Measurements from ENCODE around the gene ZNF469. TPM values are rescaled to one million over a fixed set of nuclear protein-coding genes. Genes with fewer than 3 reads are reported as not detected.

The ZNF469 gene
- total RNA-seq, 4 donors from 2014 or later: 0.24 to 0.55 (median 0.41) TPM

DNA sequence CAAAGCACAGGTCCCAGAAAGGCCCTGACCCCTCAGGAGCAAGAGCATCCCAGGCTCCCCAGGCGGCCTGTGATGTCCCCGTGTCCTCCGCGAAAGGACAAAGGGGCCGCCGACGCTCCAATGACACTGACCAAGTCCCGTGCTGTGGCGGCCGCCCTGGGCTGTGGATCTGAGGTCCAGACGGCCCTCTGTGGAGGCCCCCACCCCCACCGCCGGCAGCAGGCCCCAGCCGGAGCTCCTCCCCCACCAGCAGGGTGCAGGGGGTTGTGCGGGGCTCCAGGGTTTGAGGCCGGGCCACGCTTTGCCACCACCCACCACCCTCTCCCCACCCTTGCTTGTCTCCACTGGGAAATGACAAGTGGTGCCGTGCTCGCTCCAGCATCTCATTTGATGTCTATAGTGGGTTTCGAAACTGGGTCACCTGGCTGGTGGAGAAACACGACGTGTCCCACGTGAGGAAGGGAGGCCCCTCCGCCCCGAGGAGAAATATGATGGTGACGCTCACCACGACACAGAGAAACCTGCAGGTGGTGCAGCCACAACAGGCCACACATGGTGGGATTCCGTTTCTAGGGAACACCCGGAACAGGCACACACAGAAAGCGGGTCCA, 31.2 kb upstream of the ZNF469 start:
- no peak for DNase-seq (ENCODE audit: low spot score in 2 of 2)
- Histone ChIP-seq H3K4me3 (no peak overlapping the region), H3K27ac (no peak overlapping the region), H3K4me1 (no peaks in the 10 kb centered on the region), H3K9me3 (no peaks in the 10 kb centered on the region), H3K36me3 (no peaks in the 10 kb centered on the region), H3K27me3 (no peaks in the 10 kb centered on the region)
- 93% methylated on average over 20 of the region's 30 CpGs for WGBS
- TF ChIP-seq POLR2A (IDR thresholded peaks at IDR 0.05): no peak
- TF ChIP-seq, protein P1, sequence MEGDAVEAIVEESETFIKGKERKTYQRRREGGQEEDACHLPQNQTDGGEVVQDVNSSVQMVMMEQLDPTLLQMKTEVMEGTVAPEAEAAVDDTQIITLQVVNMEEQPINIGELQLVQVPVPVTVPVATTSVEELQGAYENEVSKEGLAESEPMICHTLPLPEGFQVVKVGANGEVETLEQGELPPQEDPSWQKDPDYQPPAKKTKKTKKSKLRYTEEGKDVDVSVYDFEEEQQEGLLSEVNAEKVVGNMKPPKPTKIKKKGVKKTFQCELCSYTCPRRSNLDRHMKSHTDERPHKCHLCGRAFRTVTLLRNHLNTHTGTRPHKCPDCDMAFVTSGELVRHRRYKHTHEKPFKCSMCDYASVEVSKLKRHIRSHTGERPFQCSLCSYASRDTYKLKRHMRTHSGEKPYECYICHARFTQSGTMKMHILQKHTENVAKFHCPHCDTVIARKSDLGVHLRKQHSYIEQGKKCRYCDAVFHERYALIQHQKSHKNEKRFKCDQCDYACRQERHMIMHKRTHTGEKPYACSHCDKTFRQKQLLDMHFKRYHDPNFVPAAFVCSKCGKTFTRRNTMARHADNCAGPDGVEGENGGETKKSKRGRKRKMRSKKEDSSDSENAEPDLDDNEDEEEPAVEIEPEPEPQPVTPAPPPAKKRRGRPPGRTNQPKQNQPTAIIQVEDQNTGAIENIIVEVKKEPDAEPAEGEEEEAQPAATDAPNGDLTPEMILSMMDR (IDR thresholded peaks at IDR 0.05): no peak
- no peak for TF ChIP-seq POLR2AphosphoS5 (IDR thresholded peaks at IDR 0.05)
- no peak for TF ChIP-seq EP300 (IDR thresholded peaks at IDR 0.05)

DNA sequence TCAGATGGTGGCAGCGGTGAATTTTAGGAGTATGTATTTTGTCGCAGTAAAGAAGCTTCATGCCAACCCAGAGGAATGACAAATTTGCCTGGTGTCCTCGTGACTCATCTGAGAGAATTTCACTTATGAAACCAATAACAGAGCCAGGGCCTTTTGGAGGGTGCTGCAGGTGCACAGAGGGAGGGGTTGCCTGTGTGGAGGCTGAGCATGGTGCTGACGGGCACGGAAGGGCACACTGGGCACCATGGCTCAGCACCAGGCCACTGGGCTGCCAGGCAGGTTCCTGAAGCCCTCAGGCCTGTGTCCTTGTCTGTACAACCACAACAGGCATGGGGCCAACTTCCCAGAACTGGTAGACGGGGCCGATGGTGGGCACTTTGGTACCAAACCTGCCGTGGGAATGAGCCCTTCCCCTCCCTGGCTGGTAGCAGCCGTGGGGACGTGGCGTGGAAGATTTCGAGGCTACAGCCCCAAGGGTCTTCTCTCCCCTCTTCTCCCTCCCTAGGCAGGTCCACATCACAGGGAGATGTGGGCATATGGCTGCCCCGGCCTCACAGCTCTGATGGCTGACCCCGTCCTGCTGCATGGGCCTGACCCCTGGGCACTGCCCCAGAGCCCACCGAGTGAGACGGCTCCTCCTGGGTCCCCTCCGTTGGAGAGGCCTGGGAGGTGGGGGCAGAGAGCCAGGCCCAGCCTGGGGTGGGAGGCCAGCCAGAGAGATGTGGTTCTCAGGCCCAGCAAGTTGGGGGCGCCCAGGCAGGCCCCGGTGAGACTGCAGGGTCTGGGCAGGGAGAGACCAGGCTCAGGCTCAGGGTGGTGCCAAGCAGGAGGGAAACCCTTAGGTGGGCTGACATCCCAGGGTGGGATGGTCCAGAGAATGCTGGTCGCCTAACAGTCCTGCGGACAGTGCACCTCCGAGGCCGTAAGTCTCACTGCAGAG, 30.2 kb upstream of the ZNF469 start:
- TF ChIP-seq POLR2A (IDR thresholded peaks at IDR 0.05) (no peak), POLR2AphosphoS5 (IDR thresholded peaks at IDR 0.05) (no peak), EP300 (IDR thresholded peaks at IDR 0.05) (no peak)
- TF ChIP-seq, protein P1 (IDR thresholded peaks at IDR 0.05): no peak
- 83% methylated on average over 11 of the region's 23 CpGs for WGBS
- DNase-seq (ENCODE audit: low spot score in 2 of 2): no peak
- no peaks in the 10 kb centered on the region for H3K9me3 ChIP-seq
- H3K27ac ChIP-seq: no peak overlapping the region
- H3K4me3 ChIP-seq: no peak overlapping the region
- H3K4me1 ChIP-seq: no peaks in the 10 kb centered on the region
- H3K36me3 ChIP-seq: no peaks in the 10 kb centered on the region
- no peaks in the 10 kb centered on the region for H3K27me3 ChIP-seq

DNA sequence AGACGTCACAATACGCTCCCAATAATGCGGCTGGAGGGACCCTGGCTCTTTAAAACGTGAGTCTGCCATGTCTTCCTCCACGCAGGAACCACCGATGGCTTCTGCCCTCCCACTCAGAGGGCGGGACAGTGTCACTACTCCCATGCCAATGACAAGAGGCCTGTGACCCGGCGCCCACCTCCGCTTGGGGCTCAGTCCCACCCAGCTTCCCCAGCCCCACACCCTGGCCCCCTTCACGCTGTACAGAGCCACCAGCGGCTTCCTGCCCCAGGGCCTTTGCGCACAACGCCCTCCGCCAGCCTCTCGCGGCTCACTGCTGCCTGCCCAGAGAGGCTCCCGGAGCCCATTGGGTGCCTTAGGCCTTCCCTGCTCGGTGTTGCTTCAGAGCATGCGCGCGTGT, 29.5 kb upstream of the ZNF469 start:
- DNase-seq (ENCODE audit: low spot score in 2 of 2): no peak
- peaks cover 3% of the 10 kb centered on the region for H3K27me3 ChIP-seq
- WGBS: 84% methylated on average over 13 of the region's 22 CpGs
- no peaks in the 10 kb centered on the region for H3K36me3 ChIP-seq
- no peaks in the 10 kb centered on the region for H3K9me3 ChIP-seq
- TF ChIP-seq POLR2A (IDR thresholded peaks at IDR 0.05): no peak
- TF ChIP-seq EP300 (IDR thresholded peaks at IDR 0.05): no peak
- TF ChIP-seq POLR2AphosphoS5 (IDR thresholded peaks at IDR 0.05): no peak
- TF ChIP-seq, protein P1 (IDR thresholded peaks at IDR 0.05): no peak
- no peak overlapping the region for H3K4me3 ChIP-seq
- no peaks in the 10 kb centered on the region for H3K4me1 ChIP-seq
- H3K27ac ChIP-seq: no peak overlapping the region

DNA sequence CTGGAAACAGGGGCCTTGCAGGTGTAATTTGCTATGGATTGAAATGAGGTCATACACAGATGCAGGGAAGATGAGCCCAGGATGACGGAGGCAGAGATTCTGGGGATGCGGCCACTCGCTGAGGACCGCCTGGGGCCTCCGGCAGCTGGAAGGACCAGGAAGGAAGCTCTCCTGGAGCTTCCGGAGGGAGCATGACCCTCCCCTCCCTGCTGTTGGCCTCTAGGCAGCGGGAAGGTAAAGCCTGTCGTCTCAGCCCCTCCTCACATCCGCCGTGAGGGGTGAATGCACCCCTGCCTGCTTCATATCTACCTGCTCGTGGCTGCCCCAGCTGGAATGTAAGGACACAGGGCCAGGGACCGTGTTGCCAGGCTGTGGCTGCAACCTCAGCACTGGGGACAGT, 29.1 kb upstream of the ZNF469 start:
- Histone ChIP-seq H3K4me3 (no peak overlapping the region), H3K36me3 (no peaks in the 10 kb centered on the region), H3K4me1 (no peaks in the 10 kb centered on the region), H3K9me3 (no peaks in the 10 kb centered on the region), H3K27ac (no peak overlapping the region), H3K27me3 (peaks cover 3% of the 10 kb centered on the region)
- no peak for DNase-seq (ENCODE audit: low spot score in 2 of 2)
- TF ChIP-seq, protein P1 (IDR thresholded peaks at IDR 0.05): no peak
- no peak for TF ChIP-seq POLR2A (IDR thresholded peaks at IDR 0.05)
- TF ChIP-seq POLR2AphosphoS5 (IDR thresholded peaks at IDR 0.05): no peak
- no peak for TF ChIP-seq EP300 (IDR thresholded peaks at IDR 0.05)
- WGBS: 77% methylated on average over 12 of the region's 12 CpGs

Measured in suprapubic skin (tissue), 4 donors.